ENCODE data around the gene CEP85L. TPM values are rescaled to one million over a fixed set of nuclear protein-coding genes. Genes with fewer than 3 reads are reported as not detected.
A peak's percentile ranks its signal among the peaks of the same experiment; 100 is the strongest.

The CEP85L gene
- total and polyA plus RNA-seq, 12 donors: 1.0 to 19.2 (median 8.1) TPM

DNA sequence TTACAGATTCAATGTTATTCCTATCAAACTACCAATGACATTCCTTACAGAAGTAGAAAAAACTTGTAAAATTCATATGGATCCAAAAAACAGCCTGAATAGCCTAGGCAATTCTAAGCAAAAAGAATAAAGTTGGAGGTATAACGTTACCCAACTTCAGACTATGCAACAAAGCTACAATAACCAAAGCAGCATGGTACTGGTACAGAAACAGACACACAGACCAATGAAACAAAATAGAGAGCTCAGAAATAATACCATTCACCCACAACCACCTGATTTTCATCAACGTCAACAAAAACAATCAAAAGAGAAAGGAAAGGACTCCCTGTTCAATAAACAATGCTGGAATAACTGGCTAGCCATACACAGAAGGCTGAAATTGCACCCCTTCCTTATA lies 120.4 kb downstream of the CEP85L start:
- H3K4me1 ChIP-seq: peaks cover 0 to 42% (median 20%) of the 10 kb centered on the region in 9 donors
- H3K9me3 ChIP-seq: peaks cover 0 to 11% (median 0%) of the 10 kb centered on the region in 11 donors
- no peaks in the 10 kb centered on the region for H3K36me3 ChIP-seq
- peak overlapping the region in 1 of 10 donors; percentile 67 for H3K27ac ChIP-seq
- ATAC-seq: no peak
- H3K4me3 ChIP-seq: no peak overlapping the region
- 92 to 100% methylated on average over 2 of the region's 2 CpGs for WGBS, 2 donors
- no peaks in the 10 kb centered on the region for H3K27me3 ChIP-seq
- DNase-seq: no peak
- TF ChIP-seq, protein P1, sequence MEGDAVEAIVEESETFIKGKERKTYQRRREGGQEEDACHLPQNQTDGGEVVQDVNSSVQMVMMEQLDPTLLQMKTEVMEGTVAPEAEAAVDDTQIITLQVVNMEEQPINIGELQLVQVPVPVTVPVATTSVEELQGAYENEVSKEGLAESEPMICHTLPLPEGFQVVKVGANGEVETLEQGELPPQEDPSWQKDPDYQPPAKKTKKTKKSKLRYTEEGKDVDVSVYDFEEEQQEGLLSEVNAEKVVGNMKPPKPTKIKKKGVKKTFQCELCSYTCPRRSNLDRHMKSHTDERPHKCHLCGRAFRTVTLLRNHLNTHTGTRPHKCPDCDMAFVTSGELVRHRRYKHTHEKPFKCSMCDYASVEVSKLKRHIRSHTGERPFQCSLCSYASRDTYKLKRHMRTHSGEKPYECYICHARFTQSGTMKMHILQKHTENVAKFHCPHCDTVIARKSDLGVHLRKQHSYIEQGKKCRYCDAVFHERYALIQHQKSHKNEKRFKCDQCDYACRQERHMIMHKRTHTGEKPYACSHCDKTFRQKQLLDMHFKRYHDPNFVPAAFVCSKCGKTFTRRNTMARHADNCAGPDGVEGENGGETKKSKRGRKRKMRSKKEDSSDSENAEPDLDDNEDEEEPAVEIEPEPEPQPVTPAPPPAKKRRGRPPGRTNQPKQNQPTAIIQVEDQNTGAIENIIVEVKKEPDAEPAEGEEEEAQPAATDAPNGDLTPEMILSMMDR (IDR thresholded peaks at IDR 0.05): no peak
- intact Hi-C loops (cut with DNase I): no loop called here

DNA sequence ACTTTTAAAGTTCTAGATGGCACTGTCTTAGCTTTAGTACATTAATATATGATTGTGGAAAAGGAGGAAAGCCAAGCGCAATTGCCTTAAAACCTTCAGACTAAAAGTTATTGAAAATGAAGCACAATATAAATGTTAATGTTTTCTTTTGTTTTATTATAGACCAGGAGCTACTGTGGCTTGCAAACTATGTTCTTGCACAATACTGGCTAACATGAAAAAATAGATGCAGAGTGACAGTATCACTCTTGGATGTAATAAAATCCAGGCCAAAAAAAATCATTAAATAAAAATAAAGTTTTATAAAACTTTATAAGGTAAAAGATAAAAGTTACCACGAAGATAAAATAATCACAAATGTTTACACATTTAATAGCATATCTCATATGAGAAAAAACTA lies 121.6 kb downstream of the CEP85L start:
- H3K27me3 ChIP-seq: no peaks in the 10 kb centered on the region
- peaks cover 0 to 11% (median 0%) of the 10 kb centered on the region in 11 donors for H3K9me3 ChIP-seq
- intact Hi-C loops (cut with DNase I): no loop called here
- ATAC-seq (no peak), DNase-seq (no peak)
- H3K36me3 ChIP-seq: no peaks in the 10 kb centered on the region
- peak overlapping the region in 4 of 10 donors; percentile 20 to 67 (median 36) for H3K27ac ChIP-seq
- 88 to 92% methylated on average over 2 of the region's 2 CpGs for WGBS, 2 donors
- TF ChIP-seq, protein P1 (IDR thresholded peaks at IDR 0.05): no peak
- peaks cover 0 to 49% (median 26%) of the 10 kb centered on the region in 9 donors for H3K4me1 ChIP-seq
- H3K4me3 ChIP-seq: no peak overlapping the region

DNA sequence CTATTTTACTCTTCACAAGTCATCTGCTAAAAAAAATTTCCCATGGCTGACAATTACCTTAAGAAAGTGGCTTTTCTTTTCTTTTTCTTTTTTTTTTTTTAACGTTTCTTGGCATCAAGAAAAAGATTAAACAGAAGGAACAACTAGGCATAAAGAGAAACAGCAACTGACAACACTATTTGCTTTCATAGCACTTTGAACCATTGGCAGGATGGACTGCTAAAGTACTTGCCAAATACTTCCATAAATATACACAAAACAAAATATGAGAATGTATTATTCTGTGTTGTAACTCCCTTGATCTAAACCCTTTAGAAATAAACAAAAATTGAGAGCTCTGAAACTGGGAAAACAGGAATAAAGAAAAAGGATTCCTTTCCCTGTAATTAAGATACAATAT lies 123.3 kb downstream of the CEP85L start:
- no peak overlapping the region for H3K4me3 ChIP-seq
- H3K36me3 ChIP-seq: peaks cover 0 to 8% (median 0%) of the 10 kb centered on the region in 9 donors
- ATAC-seq: no peak
- WGBS, 2 donors: 12% methylated on average over 1 of the region's 1 CpG
- intact Hi-C loops (cut with DNase I): no loop called here
- no peak for DNase-seq
- peaks cover 0 to 11% (median 0%) of the 10 kb centered on the region in 11 donors for H3K9me3 ChIP-seq
- TF ChIP-seq, protein P1 (IDR thresholded peaks at IDR 0.05): no peak
- no peaks in the 10 kb centered on the region for H3K27me3 ChIP-seq
- H3K27ac ChIP-seq: peak overlapping the region in 8 of 10 donors; percentile 9 to 67 (median 52)
- peaks cover 0 to 49% (median 26%) of the 10 kb centered on the region in 9 donors for H3K4me1 ChIP-seq

DNA sequence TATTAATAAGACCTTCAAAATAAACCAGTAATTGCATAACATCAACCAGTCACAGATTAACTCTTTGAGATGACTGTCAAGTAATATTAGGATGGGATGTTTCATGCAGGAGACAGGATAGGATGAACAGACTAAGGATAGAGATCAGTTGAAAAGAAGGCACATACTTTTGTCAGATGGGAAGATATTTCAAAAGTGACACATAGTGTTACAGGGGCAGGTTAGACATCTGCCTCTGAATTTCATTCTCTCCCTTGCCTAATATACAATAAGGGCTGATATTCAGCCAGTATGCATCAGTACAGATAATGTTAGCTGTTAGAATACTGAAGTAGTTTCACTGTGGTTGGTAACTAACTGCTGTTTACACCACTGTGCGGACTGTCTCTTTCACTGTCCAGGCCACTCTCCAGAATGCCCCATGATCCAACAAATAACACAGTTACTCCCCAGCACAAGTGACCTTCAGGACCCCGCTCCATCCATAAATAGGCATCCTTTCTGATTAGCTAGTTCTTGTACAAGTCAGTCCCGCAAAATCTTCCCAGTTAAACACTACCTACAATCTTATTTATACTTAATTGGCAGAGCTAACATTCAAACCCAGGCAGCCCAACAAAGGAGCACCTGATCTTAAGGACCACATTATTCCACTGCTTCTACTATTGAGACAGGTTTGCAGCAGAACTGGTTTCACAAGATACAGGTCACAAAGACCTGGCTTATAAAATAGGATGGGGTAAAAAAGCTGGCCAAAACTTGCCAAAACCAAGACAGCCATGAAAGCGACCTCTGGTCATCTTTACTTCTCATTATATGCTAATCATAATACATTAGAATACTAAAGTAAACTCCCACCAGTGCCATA lies 125.2 kb downstream of the CEP85L start:
- peaks cover 0 to 27% (median 0%) of the 10 kb centered on the region in 9 donors for H3K36me3 ChIP-seq
- H3K27ac ChIP-seq: peak overlapping the region; percentile 11 to 68 (median 58)
- peak in 7 of 8 donors; percentile 25 to 94 (median 63) for ATAC-seq
- TF ChIP-seq, protein P1 (IDR thresholded peaks at IDR 0.05): no peak
- no peak for DNase-seq
- H3K9me3 ChIP-seq: peaks cover 0 to 7% (median 0%) of the 10 kb centered on the region in 11 donors
- intact Hi-C loops (cut with DNase I): no loop called here
- no peak overlapping the region for H3K4me3 ChIP-seq
- peaks cover 0 to 41% (median 26%) of the 10 kb centered on the region in 9 donors for H3K4me1 ChIP-seq
- no peaks in the 10 kb centered on the region for H3K27me3 ChIP-seq
- 61 to 70% methylated on average over 4 of the region's 4 CpGs for WGBS, 2 donors
